GM11168 (cell line): Measurements from ENCODE around the gene CHRDL2.
"Not testable (repeated sequence)": the region's sequence is repeated elsewhere in the genome, so short reads cannot be mapped to it uniquely, and the experiment has no call there.

ENCODE experiments used
- in situ Hi-C: fragments of 300-500 bp; cut with MboI; formaldehyde crosslinking; loops from one replicate; pipeline ENCODE4 v1.12.0; 2022; ENCODE audit warnings: low sequenced_read_pairs; ENCODE audit not compliant: unreplicated experiment

Gene CHRDL2

DNA sequence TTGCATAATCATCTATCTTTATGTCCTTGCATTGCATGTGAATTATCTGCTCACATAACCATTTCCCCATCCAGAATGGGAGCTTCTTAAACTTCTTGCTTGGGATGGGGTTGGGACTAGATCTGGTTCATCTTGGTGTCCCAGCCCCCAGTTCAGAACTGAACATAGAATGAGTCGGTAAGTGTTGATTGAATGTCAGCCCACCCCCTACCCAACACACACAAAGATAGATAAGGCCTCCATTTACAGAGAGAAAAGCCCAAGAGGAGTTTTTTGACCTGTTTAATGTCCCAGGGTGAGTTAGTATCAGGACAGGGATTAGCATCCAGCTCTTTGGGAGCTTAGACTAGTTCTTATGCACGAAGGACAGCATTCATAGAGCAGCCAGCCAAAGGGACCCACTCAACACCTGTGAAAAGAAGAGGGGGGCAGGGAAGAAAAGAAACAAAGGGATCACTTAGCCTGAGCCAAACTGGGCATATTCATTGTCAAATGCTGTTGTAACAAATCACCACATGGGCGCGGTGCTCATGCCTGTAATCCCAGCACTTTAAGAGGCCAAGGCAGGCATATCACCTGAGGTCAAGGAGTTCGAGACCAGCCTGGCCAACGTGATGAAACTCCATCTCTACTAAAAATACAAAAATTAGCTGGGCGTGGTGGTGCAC, 57.4 kb downstream of the CHRDL2 start:
- in situ Hi-C loops, result no loop called here

DNA sequence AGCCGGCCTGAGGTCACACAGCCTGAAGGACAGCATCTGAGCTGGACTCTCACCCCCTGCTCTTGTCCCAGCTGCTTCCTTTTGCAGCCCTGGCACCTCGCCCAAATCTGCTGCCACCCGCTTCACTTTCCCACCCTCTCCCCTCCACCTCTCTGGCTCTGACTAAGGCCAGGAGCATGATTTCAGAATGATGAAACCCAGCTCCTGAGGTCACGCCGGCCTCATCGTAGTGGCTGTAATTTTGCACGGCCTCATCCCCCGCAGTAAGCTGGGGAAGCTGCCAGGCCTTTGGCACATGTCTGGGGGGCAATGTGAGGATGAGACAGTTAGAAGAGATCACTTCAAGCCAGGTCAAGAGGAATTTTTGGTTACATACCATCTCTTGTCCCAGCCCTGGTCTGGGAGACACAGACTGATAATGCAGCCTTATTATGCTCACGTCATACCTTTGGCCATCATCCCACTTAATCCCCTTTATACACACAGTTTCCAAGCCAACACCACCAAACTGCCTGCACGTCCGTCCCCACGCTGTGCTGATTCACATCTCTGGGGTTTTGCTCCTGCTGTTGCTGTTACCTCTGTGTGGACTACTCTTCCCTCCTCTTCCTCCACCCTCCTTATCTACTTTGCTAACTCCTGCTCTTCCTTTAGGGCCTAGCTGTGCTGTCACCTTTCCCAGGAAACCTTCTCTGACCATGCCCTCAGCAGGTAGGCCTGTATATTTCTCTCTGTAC, 58.1 kb downstream of the CHRDL2 start:
- in situ Hi-C loops, result no loop called here

DNA sequence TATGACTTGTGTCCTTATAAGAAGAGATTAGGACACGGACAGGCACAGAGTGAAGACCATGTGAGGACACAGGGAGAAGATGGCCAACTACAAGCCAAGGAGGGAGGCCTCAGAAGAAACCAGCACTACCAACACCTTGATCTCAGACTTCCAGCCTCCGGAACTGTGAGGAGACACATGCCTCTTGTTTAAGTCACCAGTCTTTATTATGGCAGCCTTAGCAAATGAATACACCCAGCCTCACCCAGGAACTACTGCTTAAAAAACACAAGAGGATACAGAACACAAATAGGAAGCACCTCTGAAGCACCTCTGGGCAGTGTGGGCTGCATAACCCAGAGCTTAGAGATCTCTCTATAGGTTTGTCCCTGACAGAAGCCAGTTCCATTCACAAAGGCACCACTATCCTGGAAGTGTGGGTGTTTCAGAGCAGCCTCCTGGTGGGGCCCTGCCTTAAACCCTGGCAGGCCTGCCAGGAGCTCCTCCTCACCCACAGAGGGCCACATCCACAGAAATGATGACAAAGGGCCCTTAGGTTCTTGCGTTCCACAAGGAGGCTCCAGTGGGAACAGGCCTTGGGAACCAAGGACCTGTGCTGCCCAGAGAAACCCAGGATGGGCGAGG, 58.8 kb downstream of the CHRDL2 start:
- in situ Hi-C loops, result no loop called here

DNA sequence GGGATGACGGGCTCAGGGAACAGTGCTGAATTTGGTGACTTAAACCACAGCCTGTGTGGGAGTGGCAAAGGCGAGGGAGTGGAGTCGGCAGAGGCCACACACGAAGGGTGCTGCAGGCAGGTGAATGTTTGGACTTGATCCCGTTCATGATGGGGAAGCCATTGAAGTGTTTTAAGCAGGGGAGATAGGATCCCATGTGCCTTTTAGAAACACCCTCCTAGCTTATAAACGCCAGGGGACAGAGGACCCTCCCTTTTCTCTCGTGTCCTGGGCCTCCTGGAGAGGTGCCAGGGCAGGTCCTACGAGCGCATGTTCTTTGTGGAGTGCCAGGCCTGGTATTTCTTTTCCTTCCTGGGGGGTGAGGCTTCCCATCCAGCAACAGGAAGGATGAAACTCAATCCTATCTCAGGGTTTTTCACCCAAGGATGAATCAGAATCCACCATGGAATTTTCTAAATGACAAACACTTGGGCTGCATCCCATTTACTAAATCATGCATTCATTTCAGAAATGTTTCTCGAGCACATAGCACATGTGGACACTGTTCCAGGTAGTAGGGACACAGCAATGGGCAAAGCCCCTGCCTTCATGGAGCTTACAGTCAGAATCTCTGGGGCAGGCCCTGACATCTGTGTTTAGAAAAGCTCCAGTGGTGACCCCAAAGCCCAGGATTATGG, 59.6 kb downstream of the CHRDL2 start:
- in situ Hi-C loops, result no loop called here

DNA sequence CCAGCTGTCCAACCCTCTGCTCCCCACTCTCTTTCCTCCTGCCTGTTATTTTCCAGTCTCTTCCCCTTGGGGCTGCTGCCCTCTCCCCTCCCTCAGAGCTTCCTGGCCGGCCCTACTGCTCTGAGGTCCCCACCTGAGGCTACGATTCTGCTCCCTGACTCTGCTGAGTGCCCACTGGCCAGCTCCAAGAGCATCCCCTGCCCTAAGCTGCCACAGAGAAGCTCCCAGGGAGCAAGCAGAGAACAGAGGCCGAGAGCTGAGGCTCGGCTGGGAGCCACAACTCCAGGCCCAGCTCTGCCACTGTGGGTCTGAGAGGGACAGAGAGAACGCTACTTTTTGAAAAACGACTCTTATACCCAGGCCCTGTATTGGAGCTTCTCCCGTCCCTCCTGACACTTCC, 61.1 kb downstream of the CHRDL2 start:
- in situ Hi-C loops, result no loop called here

DNA sequence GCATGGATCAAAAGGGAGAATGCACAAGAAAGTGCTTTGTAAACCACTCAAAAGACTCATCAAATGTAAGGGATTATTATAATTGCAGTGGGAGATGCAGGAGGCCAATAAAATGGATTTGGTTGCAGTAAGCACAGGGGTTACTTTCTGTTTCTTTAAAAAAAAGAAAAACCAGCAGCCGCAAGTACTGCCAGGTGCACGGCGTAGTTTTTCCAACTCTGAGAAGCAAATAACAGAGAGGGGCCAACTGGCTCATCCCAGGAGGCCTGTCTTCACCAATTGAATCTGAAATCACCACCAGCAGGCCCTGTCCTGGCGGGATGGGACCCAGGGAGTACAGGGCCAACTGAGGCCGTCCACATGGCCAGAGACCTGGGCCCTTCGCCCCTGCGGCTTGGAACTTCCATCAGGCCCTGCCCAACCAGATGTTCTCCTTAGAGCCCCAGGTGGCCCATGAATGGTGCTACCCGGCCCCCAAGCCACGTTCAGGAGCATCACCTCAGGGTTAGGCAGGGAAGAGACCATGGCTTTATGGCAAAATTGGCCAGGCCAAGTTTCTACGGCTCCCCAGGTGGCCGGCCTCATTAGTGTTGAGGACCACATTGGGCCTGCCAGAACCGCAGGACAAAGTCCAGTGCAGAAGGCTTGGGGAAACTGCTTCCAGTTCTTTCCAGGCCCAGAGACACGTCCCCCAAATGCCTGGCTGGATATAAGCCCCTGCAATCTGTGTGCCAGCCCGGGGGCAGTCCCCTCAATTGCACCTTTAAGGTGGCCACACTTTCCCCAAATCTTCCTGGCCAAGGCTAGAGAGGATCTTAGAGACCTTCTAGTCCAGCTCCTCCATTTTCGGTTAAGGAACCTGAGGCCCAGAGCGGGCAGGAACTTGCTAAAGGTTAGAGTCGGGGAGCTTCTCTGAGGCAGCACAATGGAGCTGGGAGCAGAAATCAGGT, 61.7 kb downstream of the CHRDL2 start:
- in situ Hi-C loops, result no loop called here

DNA sequence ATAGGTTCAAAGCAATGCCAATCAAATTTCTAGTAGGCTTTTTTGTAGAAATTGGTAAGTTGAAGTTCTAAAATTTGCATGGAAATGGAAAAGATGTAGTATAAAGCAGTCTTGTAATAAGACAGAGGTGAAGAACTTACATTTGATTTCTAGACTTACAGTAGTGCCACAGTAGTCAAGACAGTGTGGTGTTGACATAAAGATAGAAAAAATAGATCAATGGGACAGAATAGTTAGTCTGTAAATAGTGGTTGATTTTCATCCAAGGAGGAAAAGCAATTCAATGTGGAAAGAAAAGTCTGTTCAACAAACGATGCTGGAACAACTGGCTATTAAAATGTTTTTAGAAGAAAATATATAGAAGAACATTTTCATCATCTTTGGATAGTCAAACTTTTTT, 67.9 kb downstream of the CHRDL2 start:
- in situ Hi-C loops, result no loop called here

DNA sequence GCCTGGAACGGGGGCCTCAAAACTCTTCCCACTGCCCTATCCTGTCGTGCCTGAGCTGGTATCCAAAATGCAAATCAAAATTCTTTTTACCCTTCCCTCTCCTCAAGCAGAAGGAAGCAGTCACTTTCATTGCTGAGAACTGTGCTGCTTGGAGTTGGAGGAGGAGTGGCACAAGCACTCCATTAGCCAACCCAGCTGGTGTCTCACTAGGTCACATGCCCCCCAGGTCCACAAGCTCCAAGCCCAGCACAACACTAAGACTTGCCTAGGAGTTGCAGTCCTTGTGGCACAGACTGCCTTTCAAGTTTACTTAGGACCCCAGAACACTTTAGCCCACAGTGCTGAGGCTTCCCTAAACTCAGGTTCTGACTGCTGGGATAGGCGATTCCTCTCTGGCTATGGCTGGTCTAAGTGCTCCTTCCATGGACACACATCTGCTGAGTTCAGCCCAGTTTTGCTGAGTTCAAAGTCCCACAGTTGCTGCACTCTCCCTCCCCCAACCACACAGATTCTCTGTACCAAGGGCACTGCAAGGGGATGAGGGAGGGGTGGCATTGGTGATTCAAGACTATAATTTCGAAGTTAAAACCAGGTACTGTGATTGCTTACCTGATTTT, 68.6 kb downstream of the CHRDL2 start:
- in situ Hi-C loops, result no loop called here

DNA sequence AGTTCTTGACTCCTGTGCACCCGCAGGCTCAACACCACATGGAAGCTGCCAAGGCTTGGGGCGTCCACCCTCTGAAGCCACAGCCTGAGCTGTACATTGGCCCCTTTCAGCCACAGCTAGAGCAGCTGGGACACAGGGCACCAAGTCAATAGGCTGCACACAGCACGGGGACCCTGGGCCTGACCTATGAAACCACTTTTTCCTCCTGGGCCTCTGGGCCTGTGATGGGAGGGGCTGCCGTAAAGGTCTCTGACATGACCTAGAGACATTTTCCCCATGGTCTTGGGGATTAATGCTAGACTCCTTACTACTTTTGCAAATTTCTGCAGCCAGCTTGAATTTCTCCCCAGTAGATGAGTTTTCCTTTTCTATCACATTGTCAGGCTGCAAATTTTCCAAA, 72.1 kb downstream of the CHRDL2 start:
- in situ Hi-C loops, result not testable (repeated sequence)

DNA sequence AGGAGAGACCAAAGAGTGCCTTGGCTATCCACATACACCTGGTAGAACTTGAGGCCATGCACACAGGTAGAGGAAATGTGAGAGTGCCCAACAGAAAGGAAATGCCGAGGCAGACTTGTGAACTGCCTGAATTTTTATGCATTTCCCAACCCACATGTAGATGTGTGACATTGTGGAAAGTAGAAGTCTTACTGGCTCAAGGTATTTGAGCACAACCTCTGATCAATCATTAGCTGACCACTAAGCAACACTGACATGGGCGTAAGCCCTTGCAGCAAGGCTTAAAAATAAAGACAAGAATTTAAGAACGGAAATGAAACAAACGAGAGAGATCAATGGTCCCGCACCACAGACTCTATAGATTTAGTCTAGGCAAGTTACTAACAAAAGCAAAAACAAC, 76.2 kb downstream of the CHRDL2 start:
- in situ Hi-C loops, result no loop called here

DNA sequence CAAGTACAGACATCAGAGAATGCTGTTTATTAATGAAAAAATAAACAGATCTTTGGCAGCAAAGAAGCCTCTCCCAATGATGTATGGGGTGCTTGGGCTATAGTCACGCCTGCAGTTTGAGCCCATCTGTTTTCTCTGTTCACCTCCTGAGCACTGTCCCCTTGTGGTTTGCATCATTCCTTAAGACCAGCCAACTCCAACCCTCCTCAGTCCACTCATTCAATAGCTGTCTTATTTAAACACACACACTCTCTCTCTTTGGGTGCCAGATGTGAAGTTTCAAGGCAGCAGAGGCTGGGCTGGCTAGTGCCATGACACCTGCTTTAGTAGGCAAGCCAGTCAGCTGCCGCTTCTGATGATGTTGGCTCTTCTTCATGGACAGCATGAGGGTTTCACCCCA, 80.7 kb downstream of the CHRDL2 start:
- in situ Hi-C loops, result no loop called here

DNA sequence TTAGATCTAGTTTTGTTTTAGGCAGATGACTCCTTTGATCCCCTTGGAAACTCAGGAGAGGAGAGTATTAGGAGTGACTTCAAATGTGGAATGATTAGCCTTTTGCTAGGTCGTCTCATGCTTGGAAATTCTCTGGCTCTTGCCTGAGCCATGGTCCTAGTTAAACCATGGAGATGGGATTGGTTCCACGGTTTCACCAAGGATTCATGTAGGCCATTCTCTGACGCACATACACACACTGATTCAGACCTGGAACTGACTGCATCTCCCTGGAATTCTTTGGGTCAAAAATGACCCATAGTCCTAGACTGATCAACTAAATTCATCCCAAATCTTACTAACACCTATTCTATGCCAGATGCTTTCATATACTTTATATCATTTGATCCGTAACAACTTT, 82.3 kb downstream of the CHRDL2 start:
- in situ Hi-C loops, result no loop called here

DNA sequence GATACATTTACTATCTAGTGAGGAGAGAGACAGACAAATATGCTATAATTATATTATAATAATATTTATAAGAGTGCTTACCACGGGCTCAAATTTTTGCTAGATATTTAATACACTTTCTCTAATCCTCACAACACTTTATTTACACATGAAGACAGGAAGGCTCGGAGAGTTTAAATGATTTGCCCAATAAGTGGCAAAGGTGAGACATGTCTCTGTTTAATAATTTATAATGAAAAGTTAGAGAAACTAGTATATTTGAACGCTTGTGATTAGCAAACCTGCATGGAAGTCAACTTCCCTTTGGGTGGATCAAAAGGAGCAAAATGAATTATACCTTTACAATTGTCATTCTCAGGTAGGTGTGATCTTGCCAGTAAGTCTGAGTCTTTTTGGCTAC, 83.4 kb downstream of the CHRDL2 start:
- in situ Hi-C loops, result no loop called here

DNA sequence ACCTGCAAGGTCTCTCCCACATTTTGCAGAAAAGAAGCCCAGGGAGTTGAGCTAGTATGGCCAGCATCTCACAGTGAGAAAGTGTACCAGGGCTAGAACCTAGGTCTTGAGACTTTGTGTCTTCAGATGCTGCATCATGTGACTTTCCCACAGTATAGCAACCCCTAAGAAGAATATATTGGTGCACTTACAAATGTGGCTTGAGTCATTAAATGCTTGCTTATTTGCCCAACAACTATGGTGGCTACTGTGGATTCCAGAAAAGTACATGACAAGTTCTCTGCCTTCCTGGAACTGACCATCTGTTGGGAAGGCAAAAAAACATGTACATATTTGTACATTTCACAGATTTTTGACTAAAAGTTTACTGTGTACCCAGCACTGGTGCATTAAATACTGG, 83.8 kb downstream of the CHRDL2 start:
- in situ Hi-C loops, result no loop called here

DNA sequence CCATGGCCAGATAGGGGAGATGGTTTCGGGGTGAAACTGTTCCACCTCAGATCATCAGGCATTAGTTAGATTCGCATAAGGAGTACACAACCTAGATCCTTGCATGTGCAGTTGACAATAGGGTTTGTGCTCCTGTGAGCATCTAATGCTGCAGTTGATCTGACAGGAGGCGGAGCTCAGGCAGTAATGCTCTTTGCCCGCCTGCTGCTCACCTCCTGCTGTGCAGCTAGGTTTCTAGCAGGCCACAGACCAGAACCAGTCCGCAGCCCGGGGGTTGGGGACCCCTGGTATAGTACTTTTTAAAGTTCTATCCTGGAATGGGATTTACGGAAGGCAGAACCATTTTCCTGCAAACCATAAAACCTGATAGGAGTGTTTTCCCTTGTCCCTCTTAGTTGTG, 84.3 kb downstream of the CHRDL2 start:
- in situ Hi-C loops, result no loop called here
